GM18526 (cell line): ENCODE results near the gene GALNT2.

Experiments
- POLR2A ChIP-seq: IDR thresholded peaks from 3 replicates; pipeline ENCODE4 v1.6.1; 2011; ENCODE audit not compliant: insufficient read length; ENCODE audit errors: extremely low read depth

Gene GALNT2

GRCh38 chr1:230091473-230092231 lies 24.6 kb downstream of the GALNT2 start:
- no peak for TF ChIP-seq POLR2A

GRCh38 chr1:230094746-230095145 lies 27.7 kb downstream of the GALNT2 start:
- TF ChIP-seq POLR2A = no peak

- TF ChIP-seq POLR2A = no peak
Observed at GRCh38 chr1:230095938-230096337, 28.9 kb downstream of the GALNT2 start.

GRCh38 chr1:230097370-230097769 lies 30.3 kb downstream of the GALNT2 start:
- no peak for TF ChIP-seq POLR2A

GRCh38 chr1:230098723-230099122 lies 31.7 kb downstream of the GALNT2 start:
- TF ChIP-seq POLR2A = no peak

- TF ChIP-seq POLR2A = no peak
Observed at GRCh38 chr1:230099465-230099864, 32.4 kb downstream of the GALNT2 start.

GRCh38 chr1:230100932-230101331 lies 33.9 kb downstream of the GALNT2 start:
- no peak for TF ChIP-seq POLR2A

GRCh38 chr1:230101556-230101955 lies 34.5 kb downstream of the GALNT2 start:
- no peak for TF ChIP-seq POLR2A

- no peak for TF ChIP-seq POLR2A
Observed at GRCh38 chr1:230102046-230102445, 35.0 kb downstream of the GALNT2 start.

- TF ChIP-seq POLR2A = no peak
Observed at GRCh38 chr1:230102472-230102871, 35.4 kb downstream of the GALNT2 start.

- TF ChIP-seq POLR2A = no peak
Observed at GRCh38 chr1:230103306-230104173, 36.5 kb downstream of the GALNT2 start.

- peak; percentile 31 for TF ChIP-seq POLR2A
Observed at GRCh38 chr1:230104395-230105244, 37.6 kb downstream of the GALNT2 start.

- no peak for TF ChIP-seq POLR2A
Observed at GRCh38 chr1:230105245-230105753, 38.3 kb downstream of the GALNT2 start.

- no peak for TF ChIP-seq POLR2A
Observed at GRCh38 chr1:230105754-230106625, 39.0 kb downstream of the GALNT2 start.
